ENCODE measurements around the gene C1orf53. TPM values are rescaled to one million over a fixed set of nuclear protein-coding genes. Genes with fewer than 3 reads are reported as not detected.
A peak's percentile ranks its signal among the peaks of the same experiment; 100 is the strongest.
"Not testable (repeated sequence)": the region's sequence is repeated elsewhere in the genome, so short reads cannot be mapped to it uniquely, and the experiment has no call there.

The C1orf53 gene
- polyA plus RNA-seq, 1 donor from 2014 or later: not detected

- no peaks in the 10 kb centered on the region for H3K4me1 Mint-ChIP-seq
- peaks cover 8% of the 10 kb centered on the region for H3K27me3 Mint-ChIP-seq
- peak overlapping the region in 1 of 3 donors; percentile 43 for H3K27ac Mint-ChIP-seq
- H3K4me3 Mint-ChIP-seq: no peak overlapping the region
- H3K9me3 Mint-ChIP-seq: peaks cover 0 to 3% (median 2%) of the 10 kb centered on the region in 3 donors
- H3K36me3 Mint-ChIP-seq: peaks cover 1% of the 10 kb centered on the region
These were observed 46.8 kb downstream of the C1orf53 start for GRCh38 chr1:197948926-197949899.

GRCh38 chr1:197951089-197951488 is 48.7 kb downstream of the C1orf53 start:
- no peaks in the 10 kb centered on the region for H3K4me1 Mint-ChIP-seq
- peaks cover 0 to 2% (median 0%) of the 10 kb centered on the region in 3 donors for H3K9me3 Mint-ChIP-seq
- no peak overlapping the region for H3K4me3 Mint-ChIP-seq
- H3K27me3 Mint-ChIP-seq: peaks cover 1% of the 10 kb centered on the region
- H3K36me3 Mint-ChIP-seq: peaks cover 1% of the 10 kb centered on the region
- peak overlapping the region in 1 of 3 donors; percentile 45 for H3K27ac Mint-ChIP-seq

- Mint-ChIP-seq H3K9me3 (peaks cover 0 to 2% (median 0%) of the 10 kb centered on the region in 3 donors), H3K4me3 (no peak overlapping the region), H3K4me1 (no peaks in the 10 kb centered on the region), H3K27me3 (peaks cover 1% of the 10 kb centered on the region), H3K36me3 (no peaks in the 10 kb centered on the region), H3K27ac (no peak overlapping the region)
These were observed 49.3 kb downstream of the C1orf53 start for GRCh38 chr1:197951617-197952175.

GRCh38 chr1:197953472-197953871 is 51.0 kb downstream of the C1orf53 start:
- H3K36me3 Mint-ChIP-seq, H3K9me3 Mint-ChIP-seq, H3K27ac Mint-ChIP-seq, H3K4me1 Mint-ChIP-seq, H3K27me3 Mint-ChIP-seq, H3K4me3 Mint-ChIP-seq: not testable (repeated sequence)

GRCh38 chr1:197954718-197955418 is 52.4 kb downstream of the C1orf53 start:
- Mint-ChIP-seq H3K27me3 (peaks cover 5% of the 10 kb centered on the region), H3K4me1 (no peaks in the 10 kb centered on the region), H3K27ac (no peak overlapping the region), H3K9me3 (peaks cover 0 to 2% (median 0%) of the 10 kb centered on the region in 3 donors), H3K4me3 (no peak overlapping the region), H3K36me3 (peaks cover 2% of the 10 kb centered on the region)

- Mint-ChIP-seq H3K4me1 (no peaks in the 10 kb centered on the region), H3K27ac (no peak overlapping the region), H3K4me3 (no peak overlapping the region), H3K9me3 (peaks cover 0 to 2% (median 0%) of the 10 kb centered on the region in 3 donors), H3K36me3 (peaks cover 2% of the 10 kb centered on the region), H3K27me3 (peaks cover 5% of the 10 kb centered on the region)
These were observed 53.3 kb downstream of the C1orf53 start for GRCh38 chr1:197955486-197956394.

Other genes starting within 250 kb of the C1orf53 start
- 10.5 TPM for gene DENND1B, start 127.2 kb upstream of the C1orf53 start, polyA plus RNA-seq
- not detected for gene LHX9, start 14.7 kb downstream of the C1orf53 start, polyA plus RNA-seq